IMR-90 (cell line): ENCODE measurements around the gene ACSF2. TPM values are rescaled to one million over a fixed set of nuclear protein-coding genes. Genes with fewer than 3 reads are reported as not detected.

Experiments used
- ELK1 ChIP-seq: fragments of 150-350 bp; IDR thresholded peaks from 2 replicates; pipeline ENCODE4 v1.6.1; 2016; ENCODE audit warnings: low read depth, mild to moderate bottlenecking, low read length, moderate library complexity, borderline replicate concordance
- MAFK ChIP-seq: IDR thresholded peaks from 2 replicates; pipeline ENCODE4 v1.6.1; 2012; ENCODE audit warnings: low read depth, low read length, improper control_type of control experiment
- polyA plus RNA-seq, 3 experiments: library from polyadenylated mRNA; depleted of rRNA; stranded (reverse); fragments of >200 nt; gene quantifications; 2 replicates each; pipeline ENCODE4 v1.2.3, GENCODE V29; 2012; ENCODE audit warnings: low replicate concordance in 1 of 3
- total RNA-seq: library from RNA; depleted of rRNA; stranded (reverse); fragments of >200 nt; gene quantifications from 2 replicates; pipeline ENCODE4 v1.2.3, GENCODE V29; 2012

ACSF2 gene
- total and polyA plus RNA-seq, 2 of the 4 experiments (the other 2 are of a cell fraction): 18.5 to 27.2 TPM

- TF ChIP-seq ELK1 (no peak), MAFK (no peak)
These were observed 1.6 kb upstream of the ACSF2 start (continued) for GRCh38 chr17:50424246-50424995.
